Astrocyte (in vitro differentiated cells and primary cell): ENCODE results near the gene TSFM. TPM values are rescaled to one million over a fixed set of nuclear protein-coding genes. Genes with fewer than 3 reads are reported as not detected.

Experiments used
- DNase-seq: peaks from one replicate; pipeline ENCODE4 v3.0.0-alpha.2; 2010; ENCODE audit warnings: low read depth
- FAIRE-seq: peaks from 2 replicates; lab custom pipeline; 2011; peaks lifted over from hg19 to GRCh38; lab: Jason Lieb, UNC
- H2AFZ ChIP-seq: 2 replicates; pipeline ENCODE4 v1.6.0; 2012; ENCODE audit warnings: low read depth, low read length, inconsistent platforms
- H3K27ac ChIP-seq: 2 replicates; pipeline ENCODE4 v1.5.1; 2011; ENCODE audit warnings: low read depth, low read length, inconsistent platforms
- H3K27me3 ChIP-seq: 2 replicates; pipeline ENCODE4 v1.6.0; 2011; ENCODE audit warnings: low read length, inconsistent platforms; ENCODE audit not compliant: insufficient read depth
- H3K36me3 ChIP-seq: 2 replicates; pipeline ENCODE4 v1.5.1; 2011; ENCODE audit warnings: low read length, inconsistent platforms; ENCODE audit not compliant: insufficient read depth
- H3K4me1 ChIP-seq: 2 replicates; pipeline ENCODE4 v1.5.1; 2011; ENCODE audit warnings: low read length, inconsistent platforms; ENCODE audit not compliant: insufficient read depth
- H3K4me2 ChIP-seq: 2 replicates; pipeline ENCODE4 v1.6.0; 2012; ENCODE audit warnings: low read length, inconsistent platforms
- H3K4me3 ChIP-seq: 2 replicates; pipeline ENCODE4 v1.5.1; 2011; ENCODE audit warnings: low read depth, mild to moderate bottlenecking, low read length, inconsistent platforms; ENCODE audit not compliant: insufficient read depth
- H3K79me2 ChIP-seq: 2 replicates; pipeline ENCODE4 v1.6.0; 2012; ENCODE audit warnings: mild to moderate bottlenecking, low read length, inconsistent platforms; ENCODE audit not compliant: insufficient read depth
- H3K9ac ChIP-seq: 2 replicates; pipeline ENCODE4 v1.6.0; 2012; ENCODE audit warnings: mild to moderate bottlenecking, low read length, inconsistent platforms
- H3K9me3 ChIP-seq: 2 replicates; pipeline ENCODE4 v1.5.1; 2012; ENCODE audit warnings: low read depth, mild to moderate bottlenecking, low read length, inconsistent platforms; ENCODE audit not compliant: insufficient read depth
- H4K20me1 ChIP-seq: 2 replicates; pipeline ENCODE4 v1.6.0; 2012; ENCODE audit warnings: low read length, inconsistent platforms; ENCODE audit not compliant: insufficient read depth
- H3K27ac Mint-ChIP-seq: one replicate; pipeline ENCODE4 v1.8.0; 2021; ENCODE audit warnings: mild to moderate bottlenecking, mixed read lengths; ENCODE audit not compliant: unreplicated experiment
- H3K27me3 Mint-ChIP-seq: one replicate; pipeline ENCODE4 v1.8.0; 2021; ENCODE audit warnings: low read depth, mixed read lengths; ENCODE audit not compliant: unreplicated experiment
- H3K36me3 Mint-ChIP-seq: one replicate; pipeline ENCODE4 v1.8.0; 2021; ENCODE audit warnings: low read depth, mixed read lengths; ENCODE audit not compliant: unreplicated experiment
- H3K4me1 Mint-ChIP-seq: one replicate; pipeline ENCODE4 v1.8.0; 2021; ENCODE audit warnings: low read depth, mixed read lengths; ENCODE audit not compliant: unreplicated experiment
- H3K4me3 Mint-ChIP-seq: one replicate; pipeline ENCODE4 v1.8.0; 2021; ENCODE audit warnings: mild to moderate bottlenecking, moderate library complexity, mixed read lengths; ENCODE audit not compliant: unreplicated experiment
- H3K9me3 Mint-ChIP-seq: one replicate; pipeline ENCODE4 v1.8.0; 2021; ENCODE audit warnings: mild to moderate bottlenecking, mixed read lengths; ENCODE audit not compliant: unreplicated experiment
- CTCF ChIP-seq: IDR thresholded peaks from 2 replicates; pipeline ENCODE4 v1.5.1; 2011; ENCODE audit warnings: low read depth, mild to moderate bottlenecking, inconsistent platforms, low read length, moderate library complexity; ENCODE audit not compliant: insufficient read depth
- EZH2 ChIP-seq: IDR thresholded peaks from 2 replicates; pipeline ENCODE4 v1.6.1; 2012; ENCODE audit warnings: mild to moderate bottlenecking, low read length, inconsistent platforms; ENCODE audit not compliant: insufficient read depth
- total RNA-seq: library from RNA; stranded (reverse); gene quantifications from 2 replicates; pipeline ENCODE4 v1.2.1, GENCODE V29; 2021

Gene TSFM
- total RNA-seq, 1 donor from 2014 or later, result 26.6 TPM

GRCh38 chr12:57813111-57813970, 30.8 kb downstream of the TSFM start:
- Mint-ChIP-seq H3K4me1 (peaks cover 11% of the 10 kb centered on the region), H3K27me3 (no peaks in the 10 kb centered on the region), H3K9me3 (no peaks in the 10 kb centered on the region), H3K36me3 (peaks cover 17% of the 10 kb centered on the region), H3K27ac (no peak overlapping the region), H3K4me3 (no peak overlapping the region)
- H4K20me1 ChIP-seq, result peaks cover 18% of the 10 kb centered on the region
- H3K4me2 ChIP-seq, result no peak overlapping the region
- no peak overlapping the region for H3K27ac ChIP-seq
- H3K4me3 ChIP-seq, result no peak overlapping the region
- DNase-seq (no peak), FAIRE-seq (no peak)
- no peak for TF ChIP-seq CTCF
- no peak for TF ChIP-seq EZH2
- no peaks in the 10 kb centered on the region for H3K27me3 ChIP-seq
- H3K9me3 ChIP-seq, result no peaks in the 10 kb centered on the region
- peaks cover 16% of the 10 kb centered on the region for H3K4me1 ChIP-seq
- H3K9ac ChIP-seq, result no peak overlapping the region
- H2AFZ ChIP-seq, result no peak overlapping the region
- H3K79me2 ChIP-seq, result no peaks in the 10 kb centered on the region
- H3K36me3 ChIP-seq, result peaks cover 5% of the 10 kb centered on the region

DNA sequence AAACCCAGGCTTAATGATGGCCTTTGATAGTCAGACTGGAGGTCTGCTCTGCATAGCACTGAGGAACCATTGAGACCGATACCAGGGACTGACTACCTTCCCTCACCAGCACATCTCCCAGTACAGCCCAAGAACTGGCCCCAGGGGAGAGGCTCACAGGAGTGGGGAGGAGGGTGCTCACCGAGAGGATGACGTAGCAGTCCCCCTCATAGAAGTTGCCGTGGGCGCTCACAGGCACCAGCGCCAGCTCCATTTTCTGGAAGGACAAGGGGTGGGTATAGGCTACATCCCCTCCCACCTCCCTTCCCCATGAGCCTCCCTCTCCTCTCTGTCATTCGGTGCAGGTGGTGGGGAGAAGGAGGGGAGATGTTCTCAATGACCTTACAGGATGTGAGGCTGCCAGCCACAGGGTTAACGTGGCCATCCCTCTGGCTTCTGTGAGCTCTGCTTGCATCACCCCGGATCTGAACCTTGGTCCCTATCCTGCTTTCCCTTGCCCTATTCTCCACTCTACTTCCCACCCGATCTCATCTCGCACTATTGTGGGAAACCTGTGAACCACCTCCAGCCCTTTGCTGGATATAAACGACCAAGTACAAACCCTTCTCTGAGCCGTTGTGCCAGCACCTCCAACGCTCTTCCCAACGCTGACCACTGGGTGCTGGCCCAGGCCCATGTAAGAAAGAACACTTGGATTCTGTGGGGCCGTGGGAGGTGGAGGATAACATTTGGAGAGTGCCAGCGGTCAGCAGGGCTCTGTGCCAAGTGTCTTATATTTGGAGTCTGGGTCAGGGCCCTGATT, 31.6 kb downstream of the TSFM start:
- Mint-ChIP-seq H3K27ac (peak overlapping the region; percentile 41), H3K4me1 (peaks cover 11% of the 10 kb centered on the region), H3K36me3 (peaks cover 20% of the 10 kb centered on the region), H3K27me3 (no peaks in the 10 kb centered on the region), H3K9me3 (no peaks in the 10 kb centered on the region), H3K4me3 (no peak overlapping the region)
- H3K4me2 ChIP-seq, result no peak overlapping the region
- DNase-seq (peak; percentile 48), FAIRE-seq (no peak)
- peaks cover 23% of the 10 kb centered on the region for H4K20me1 ChIP-seq
- no peaks in the 10 kb centered on the region for H3K27me3 ChIP-seq
- TF ChIP-seq EZH2 (no peak), CTCF (no peak)
- no peaks in the 10 kb centered on the region for H3K79me2 ChIP-seq
- no peak overlapping the region for H3K9ac ChIP-seq
- H2AFZ ChIP-seq, result no peak overlapping the region
- no peak overlapping the region for H3K27ac ChIP-seq
- H3K4me1 ChIP-seq, result peaks cover 16% of the 10 kb centered on the region
- no peaks in the 10 kb centered on the region for H3K9me3 ChIP-seq
- H3K36me3 ChIP-seq, result peaks cover 7% of the 10 kb centered on the region
- no peak overlapping the region for H3K4me3 ChIP-seq
